GM19438 (cell line): ENCODE results near the gene PNPLA3.

Source experiments
- ATAC-seq: cut with Tn5 transposase; IDR thresholded peaks from one replicate; pipeline ENCODE4 v1.9.1; 2021; ENCODE audit warnings: low read depth; ENCODE audit not compliant: unreplicated experiment

PNPLA3 gene

DNA sequence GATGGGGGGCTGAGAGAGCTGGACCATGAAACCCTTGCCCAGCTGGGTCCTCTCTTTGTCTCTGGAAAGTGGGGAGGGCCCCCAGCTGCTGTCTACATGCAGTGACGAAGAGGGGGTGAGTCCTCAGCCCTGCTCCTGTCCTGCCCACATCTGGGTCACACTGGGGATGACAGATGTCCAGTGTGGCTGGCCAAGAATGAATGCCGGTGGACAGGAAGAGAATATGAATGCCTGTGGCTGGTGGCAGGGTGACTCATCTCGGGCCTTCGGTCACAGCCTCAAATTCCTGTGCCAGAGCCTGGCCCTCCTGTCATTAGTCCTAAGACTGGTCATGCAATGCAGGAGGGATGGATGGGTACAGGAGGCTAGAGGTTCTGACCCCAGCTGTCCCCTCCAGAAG lies 2.2 kb upstream of the PNPLA3 start:
- no peak for ATAC-seq

DNA sequence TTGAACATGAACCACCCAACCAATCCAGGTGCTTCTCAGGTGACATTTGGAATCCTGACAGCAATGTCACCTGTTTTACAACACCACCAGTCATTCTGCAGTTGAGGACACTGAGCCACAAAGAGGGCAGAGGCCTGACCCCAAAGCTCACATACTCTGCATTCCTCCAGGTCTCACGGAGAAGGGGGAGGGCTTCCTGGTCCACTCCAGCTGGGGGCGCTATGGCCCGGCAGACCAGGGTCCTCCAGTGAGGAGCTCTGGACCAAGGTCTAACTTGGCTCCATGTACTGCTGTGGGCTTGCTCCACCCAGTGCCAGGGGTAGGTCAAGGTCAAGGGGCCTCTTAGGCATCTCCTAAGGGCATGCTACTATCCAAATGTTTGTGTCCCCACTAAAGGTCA lies 1.5 kb upstream of the PNPLA3 start:
- no peak for ATAC-seq

DNA sequence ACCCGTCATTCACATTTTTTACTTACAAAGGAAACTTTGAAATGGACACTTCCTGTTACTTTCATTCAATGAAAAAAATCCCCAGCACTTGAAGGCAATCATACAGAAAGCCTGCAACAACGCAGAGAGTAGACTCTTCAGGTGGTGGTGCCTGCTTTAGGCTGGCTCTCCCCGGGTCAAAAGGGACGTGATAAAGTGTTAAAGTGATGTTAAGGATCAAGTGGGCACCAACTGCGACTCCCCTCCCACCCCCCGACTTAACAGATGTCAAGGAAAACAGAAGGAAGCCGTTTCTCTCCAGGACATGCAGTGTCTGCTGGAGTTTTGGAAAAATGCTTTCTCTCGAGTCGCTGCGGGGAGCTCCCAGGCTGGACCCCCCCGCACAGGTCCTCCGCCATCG lies 414 bp upstream of the PNPLA3 start:
- ATAC-seq: no peak

DNA sequence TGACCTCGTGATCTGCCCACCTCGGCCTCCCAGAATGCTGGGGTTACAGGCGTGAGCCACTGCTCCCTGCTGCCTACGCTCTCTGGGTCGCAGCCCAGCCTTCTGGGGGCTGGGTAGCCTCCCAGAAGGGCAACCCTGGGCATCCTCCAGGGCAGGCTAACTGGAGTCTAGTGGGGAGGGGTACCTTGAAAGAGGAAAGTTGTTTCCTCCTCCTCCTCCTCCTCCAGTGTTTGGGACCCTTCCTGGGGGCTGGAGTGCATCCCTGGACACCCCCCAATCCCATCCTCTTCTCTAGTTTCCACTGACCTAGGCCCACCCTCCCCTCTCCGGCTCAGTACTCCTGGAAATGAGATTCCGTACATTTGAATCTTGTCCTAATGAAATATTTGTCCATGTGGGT lies 1.3 kb downstream of the PNPLA3 start:
- ATAC-seq: no peak

DNA sequence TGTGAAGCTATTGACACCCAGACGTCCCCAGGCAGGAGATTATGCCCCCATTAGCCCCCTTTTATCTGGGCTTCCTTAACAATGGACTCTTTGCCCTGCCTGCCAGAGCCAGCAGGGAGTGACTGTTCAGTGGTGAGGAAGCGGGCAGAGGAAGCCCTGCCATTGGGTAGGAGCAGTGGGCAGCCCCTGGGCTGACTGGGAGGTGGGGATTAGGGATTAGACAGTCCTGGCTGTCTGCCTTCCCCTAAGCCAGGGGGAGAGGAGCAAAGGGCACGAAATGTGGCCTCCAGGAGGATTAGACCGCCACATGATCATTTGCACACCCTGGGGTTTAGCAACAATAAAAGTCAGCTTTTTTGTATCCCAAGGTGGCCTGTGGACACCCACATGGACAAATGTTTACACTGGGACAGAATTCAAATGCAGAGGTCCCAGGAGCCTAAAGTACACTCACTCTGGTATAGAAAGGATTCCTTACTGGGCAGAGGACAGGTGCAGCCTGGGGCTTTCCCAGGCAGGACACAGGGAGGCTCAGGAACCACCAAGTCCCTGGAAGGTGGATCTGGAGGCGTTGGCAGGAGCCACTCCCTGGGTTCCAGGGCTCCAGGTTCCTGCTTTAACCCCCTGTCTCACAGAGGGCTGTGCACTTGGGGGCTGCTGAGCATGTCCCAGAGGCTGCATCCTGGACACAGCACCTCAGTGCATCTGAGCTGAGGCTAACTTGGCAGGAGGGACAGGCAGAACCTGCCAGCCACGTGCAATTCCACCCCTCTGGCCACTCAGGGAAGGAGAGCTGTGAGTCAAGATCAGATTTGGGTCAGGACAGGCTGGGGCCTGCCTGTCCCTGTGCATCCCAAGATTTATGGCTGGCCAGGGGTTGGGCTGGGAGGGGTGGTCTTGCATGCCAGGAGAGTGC lies 2.1 kb downstream of the PNPLA3 start:
- ATAC-seq: no peak

DNA sequence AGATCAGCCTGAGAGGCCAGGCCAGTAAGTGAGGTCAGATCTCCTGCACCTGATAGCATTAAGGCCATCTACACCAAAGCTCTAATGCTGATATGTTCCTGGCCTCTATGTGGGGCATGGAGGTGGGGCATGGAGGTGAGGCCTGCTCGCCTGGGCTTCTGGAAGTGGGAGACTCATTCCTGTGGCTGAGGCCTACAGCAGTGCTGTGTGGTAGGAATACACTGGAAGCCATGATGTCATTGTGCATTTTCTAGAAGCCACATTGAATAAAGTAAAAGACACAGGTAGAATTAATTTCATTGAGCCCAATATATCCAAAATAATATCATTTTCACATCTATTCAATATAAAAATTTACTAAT lies 2.7 kb downstream of the PNPLA3 start:
- ATAC-seq: no peak

DNA sequence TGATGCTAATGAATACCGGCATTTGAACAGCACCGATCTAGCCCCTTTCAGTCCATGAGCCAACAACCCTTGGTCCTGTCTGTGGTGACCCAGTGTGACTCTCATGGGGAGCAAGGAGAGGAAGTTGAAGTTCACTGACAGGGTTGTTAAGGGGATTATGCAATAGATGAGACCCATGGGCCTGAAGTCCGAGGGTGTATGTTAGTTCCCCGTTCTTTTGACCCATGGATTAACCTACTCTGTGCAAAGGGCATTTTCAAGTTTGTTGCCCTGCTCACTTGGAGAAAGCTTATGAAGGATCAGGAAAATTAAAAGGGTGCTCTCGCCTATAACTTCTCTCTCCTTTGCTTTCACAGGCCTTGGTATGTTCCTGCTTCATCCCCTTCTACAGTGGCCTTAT lies 4.9 kb downstream of the PNPLA3 start:
- ATAC-seq: no peak

DNA sequence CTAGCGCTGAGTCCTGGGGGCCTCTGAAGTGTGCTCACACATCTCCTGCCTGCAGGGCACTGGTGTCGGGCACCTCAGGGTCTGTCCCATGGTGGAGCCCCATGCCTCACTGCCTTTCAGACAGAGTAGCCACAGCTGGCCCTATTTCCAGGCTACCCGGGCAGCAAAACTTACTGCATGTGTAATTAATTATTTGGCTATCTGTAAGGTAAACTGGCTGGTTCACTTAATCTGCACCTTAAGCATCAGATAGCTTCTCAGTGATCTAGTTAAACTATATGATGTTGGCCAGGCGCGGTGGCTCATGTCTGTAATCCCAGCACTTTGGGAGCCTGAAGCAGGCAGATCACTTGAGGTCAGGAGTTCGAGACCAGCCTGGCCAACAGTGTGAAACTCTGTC lies 5.3 kb downstream of the PNPLA3 start:
- no peak for ATAC-seq

DNA sequence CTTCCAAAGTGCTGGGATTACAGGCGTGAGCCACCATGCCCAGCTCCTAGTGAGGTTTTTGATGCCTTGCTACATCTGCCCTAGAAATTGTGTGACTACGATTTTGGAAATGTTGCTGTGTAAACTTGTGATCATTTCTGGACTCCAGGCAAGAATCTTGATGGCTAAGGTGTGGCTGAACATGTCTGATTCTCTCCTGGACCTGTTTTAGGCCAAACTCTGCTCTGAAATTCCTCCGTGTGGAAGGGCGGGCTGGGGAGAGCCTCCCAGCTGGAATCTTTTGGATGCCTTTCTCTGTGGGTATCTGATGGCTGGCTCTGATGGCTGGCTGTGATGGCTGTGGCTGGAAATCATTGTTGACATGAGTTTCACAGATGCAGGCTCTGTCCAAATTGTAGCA lies 8.2 kb downstream of the PNPLA3 start:
- no peak for ATAC-seq

DNA sequence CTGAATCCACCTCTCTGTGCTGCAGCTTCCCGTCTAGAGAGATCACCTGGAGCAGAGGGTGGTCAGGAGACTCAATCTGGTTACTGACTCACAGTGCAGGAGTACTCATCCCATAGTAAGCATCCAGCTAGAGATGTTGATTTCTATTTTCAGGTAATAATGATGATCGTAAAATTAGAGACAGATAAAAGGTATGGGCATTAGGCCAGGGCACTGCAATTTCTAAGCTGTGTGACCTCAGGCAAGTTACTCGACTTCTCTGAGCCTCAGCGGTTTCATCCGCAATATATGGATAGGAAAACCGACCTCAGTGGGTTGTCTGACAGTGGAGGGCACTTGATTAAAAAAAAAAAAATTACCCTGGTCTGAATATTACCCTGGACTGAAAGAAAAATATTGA lies 17.8 kb downstream of the PNPLA3 start:
- no peak for ATAC-seq

DNA sequence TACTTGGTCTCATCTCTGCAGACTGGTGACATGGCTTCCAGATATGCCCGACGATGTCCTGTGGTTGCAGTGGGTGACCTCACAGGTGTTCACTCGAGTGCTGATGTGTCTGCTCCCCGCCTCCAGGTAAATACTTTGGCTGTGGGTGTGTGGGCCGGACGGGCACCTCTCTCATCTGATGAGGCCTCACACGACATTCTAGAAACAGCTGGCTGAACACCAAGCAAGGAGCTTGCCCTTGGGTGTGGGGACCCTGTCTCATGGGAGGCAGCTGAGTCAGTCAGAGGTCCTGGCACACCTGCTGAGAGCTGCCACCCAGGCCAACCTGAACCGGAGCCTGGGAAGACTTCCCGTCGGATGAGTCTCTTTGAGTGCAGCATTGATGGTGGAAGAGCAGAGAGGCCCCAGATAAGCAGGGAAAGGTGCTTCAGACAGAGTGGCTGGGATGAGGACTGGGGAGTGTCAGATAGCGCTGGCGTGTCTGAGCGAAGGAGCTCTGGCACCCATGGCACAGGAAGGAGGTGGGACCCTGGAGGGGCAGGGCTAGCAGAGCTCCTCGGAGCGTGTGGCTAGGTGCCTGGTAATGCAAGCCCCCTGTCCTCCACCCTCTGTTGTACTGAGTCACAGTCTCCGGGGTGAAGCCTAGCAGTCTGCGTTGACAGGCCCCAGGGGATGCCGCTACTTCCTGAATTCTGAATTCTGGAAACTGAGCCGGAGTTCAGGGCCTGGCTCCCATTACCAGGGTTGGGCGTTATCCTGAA lies 21.2 kb downstream of the PNPLA3 start:
- no peak for ATAC-seq

DNA sequence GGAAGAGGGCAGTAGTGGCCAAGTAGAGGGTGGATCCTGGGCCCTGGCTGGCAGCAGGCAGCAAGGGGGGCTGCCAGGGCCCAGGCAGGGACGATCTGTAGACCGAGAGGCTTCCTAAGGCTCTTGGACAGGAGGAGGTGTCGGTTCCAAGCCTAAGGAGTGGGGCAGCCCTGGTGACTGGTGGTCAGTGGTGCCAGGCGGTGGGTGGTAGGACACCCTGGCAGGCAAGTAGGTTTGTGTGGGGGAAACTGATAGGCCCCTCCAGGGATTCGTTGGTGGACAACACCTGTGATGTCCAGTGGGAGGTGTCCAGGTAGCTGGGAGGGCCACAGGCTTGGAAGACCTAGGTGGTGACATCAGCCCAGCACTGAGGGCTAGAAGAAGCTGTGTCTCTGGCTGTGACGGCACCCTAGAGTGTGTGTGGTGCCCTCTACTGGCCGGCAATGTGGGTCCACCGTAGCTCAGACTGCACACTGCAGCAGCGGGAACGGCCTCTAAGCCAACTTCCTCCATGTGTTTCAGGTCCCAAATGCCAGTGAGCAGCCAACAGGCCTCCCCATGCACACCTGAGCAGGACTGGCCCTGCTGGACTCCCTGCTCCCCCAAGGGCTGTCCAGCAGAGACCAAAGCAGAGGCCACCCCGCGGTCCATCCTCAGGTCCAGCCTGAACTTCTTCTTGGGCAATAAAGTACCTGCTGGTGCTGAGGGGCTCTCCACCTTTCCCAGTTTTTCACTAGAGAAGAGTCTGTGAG lies 22.2 kb downstream of the PNPLA3 start:
- ATAC-seq: peak; percentile 72

DNA sequence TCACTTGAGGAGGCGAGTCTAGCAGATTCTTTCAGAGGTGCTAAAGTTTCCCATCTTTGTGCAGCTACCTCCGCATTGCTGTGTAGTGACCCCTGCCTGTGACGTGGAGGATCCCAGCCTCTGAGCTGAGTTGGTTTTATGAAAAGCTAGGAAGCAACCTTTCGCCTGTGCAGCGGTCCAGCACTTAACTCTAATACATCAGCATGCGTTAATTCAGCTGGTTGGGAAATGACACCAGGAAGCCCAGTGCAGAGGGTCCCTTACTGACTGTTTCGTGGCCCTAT lies 22.7 kb downstream of the PNPLA3 start:
- no peak for ATAC-seq

DNA sequence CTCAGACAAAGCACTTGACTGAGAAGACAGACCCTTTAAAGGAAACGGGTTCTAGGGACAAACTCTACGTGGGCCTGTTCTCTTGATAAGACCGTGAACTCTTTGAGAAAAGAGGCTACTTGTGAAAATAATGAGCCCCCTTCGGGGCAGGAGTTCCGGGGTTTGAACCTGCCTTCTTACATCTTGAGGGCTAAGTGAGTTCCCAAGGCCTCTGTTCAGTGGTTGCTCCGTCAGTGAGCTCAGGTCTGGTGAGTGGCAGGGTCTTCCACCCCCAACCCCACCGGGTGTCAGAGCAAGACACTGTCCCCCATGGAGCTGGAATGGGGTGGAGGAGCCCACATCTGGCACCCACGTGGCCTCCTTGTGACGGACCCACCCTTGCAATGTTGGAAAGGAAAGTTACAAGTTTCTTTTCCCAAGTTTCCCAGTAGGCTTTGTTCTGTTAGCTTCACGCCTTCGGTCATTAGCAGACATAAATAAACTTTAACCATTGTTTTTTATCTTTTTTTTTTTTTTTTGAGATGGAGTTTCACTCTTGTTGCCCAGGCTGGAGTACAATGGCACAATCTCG lies 25.3 kb downstream of the PNPLA3 start:
- no peak for ATAC-seq

DNA sequence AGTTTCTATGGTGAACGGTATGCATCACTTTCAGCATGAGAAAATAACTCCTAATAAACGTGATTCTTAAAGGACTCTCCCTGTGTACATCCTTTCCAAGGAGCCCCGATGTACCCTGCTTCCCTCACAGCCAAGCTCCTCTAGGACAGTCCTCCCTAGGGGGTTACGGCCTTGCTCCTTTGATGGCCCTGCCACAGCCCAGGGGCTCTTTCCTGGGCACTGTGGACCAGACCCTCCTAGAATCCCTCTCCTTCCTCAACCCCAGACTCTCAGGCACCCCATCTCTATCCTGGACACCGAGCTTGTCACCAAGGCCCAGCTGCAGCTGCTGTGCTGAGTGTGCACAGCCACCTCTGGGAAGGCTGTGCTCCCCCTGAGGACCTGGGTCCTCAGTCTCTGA lies 27.8 kb downstream of the PNPLA3 start:
- no peak for ATAC-seq

DNA sequence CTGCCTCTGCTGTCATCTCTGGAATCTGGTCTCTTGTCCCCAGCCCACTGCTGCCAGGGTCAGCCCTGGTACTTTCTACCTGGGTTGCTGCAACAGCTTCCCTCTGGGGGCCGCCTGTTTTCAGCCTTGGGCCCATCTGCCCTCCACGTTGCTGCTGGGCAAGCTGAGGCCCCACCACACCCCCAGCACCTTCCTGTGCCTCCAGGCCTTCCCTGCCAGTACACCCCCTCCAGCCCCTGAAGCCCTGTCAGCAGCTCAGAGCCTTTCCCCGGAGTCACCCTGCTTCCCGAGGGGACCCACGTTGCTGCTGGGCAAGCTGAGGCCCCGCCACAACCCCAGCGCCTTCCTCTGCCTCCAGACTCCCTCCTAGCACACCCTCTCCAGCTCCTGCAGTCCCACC lies 28.4 kb downstream of the PNPLA3 start:
- ATAC-seq: no peak

DNA sequence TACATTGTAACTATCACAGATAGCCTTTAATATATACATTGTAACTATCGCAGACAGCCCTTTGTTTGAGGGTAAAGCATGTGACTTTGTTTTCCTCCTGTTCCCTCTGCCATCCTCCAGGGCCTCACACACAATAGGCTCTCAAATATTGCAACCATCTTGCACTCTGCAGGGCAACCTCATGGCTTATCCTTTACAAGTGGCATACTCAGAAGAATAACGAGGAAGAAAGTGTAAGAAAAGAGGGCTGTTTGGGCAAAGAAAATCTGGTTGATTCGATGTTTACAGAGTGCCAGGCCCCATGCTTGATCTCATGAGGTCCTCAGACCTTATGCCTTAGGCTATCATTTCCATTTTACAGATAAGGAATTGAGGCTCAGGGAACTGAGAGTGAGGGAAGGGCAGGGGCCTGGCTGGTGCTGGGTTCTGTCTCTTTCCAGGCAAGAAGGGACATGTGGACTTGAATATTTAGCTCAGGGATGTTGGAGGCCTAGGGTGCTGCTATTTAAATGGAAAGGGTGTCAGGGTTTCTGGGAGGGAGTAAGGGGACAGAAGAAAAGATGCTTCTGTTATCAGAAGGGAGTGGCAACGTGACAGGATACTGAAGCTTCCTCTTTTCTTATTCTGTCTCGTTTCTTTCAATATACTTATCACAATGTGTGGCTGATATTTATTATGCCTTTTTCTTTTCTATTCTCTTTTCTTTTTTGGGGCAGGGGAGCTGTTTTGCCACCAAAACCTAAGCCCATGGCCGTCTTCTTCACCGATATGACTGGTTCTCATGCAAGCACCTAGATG lies 30.6 kb downstream of the PNPLA3 start:
- no peak for ATAC-seq

DNA sequence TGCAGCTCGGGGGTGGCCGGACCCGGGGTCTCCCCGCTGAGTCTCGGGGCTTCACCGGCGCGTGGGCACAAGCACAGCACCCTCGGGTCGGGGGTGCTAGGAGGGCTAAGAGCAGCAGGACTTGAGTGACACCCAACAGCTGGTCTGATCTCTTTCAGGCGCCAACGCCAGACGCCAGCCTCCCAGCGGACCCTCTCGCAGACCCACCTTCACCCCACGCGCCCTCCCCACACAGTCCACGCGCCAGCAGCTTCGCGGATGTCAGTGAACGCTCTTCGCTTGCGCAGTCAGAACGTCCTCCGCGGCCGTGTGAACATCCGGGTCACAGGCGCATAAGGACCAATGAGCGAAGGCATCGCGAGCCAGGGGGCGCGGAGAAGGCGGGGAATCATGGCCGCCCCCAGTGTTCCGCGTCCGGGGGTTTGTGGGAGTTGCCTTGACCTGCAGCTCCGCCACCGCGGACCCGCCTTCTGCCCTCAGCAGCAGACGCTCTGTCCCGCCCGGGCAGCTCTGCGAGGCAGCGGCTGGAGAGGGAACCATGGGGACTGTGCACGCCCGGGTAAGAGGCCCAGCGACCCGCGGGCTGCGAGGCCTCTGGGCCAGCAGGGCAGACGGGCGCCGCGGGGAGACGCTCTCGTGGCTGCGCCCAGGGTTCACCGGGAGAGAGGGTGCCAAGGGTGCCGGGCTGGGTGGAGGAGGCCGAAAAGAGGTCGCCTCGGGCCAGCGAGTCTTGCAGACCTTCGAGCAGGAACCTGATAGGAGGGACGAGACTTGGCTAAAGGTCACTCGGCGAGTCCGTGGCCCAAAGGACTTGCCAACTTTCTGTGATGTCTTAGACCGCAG lies 31.7 kb downstream of the PNPLA3 start, which contains the start of gene SAMM50:
Gene SAMM50 (plus strand): TSS at position 403 of the 843 bp plus-strand sequence. CDS start 136 bp downstream, at position 539.
- ATAC-seq: peak; percentile 92
